ENCODE results near the gene TM9SF2. TPM values are rescaled to one million over a fixed set of nuclear protein-coding genes. Genes with fewer than 3 reads are reported as not detected.
A peak's percentile ranks its signal among the peaks of the same experiment; 100 is the strongest.

TM9SF2 gene
- total and polyA plus RNA-seq, 9 of the 15 experiments (the other 6 are each of a cell fraction or from before 2014, with no cell fraction given), result 23.3 to 83.2 (median 55.1) TPM

DNA sequence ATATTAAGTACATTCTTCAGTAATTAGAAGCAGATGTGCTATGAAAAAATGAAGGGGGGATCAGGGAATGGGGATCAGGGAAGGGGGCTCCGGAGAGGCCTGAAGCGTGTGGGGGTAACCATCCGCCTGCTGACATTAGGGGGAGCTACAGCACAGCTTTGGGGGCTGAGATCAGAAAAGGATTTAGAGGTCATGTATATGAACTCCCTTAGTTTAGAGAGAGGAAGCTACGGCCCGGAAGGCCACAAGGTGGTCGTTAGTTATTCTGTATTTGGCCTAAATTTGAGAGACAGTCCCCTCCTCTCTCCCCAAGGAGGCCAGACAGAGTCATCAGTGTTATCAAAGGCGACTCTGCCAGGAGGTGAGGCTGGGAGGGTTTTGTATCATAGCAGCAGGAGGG is 99.0 kb downstream of the TM9SF2 start (continued):
- TF ChIP-seq, protein P1, sequence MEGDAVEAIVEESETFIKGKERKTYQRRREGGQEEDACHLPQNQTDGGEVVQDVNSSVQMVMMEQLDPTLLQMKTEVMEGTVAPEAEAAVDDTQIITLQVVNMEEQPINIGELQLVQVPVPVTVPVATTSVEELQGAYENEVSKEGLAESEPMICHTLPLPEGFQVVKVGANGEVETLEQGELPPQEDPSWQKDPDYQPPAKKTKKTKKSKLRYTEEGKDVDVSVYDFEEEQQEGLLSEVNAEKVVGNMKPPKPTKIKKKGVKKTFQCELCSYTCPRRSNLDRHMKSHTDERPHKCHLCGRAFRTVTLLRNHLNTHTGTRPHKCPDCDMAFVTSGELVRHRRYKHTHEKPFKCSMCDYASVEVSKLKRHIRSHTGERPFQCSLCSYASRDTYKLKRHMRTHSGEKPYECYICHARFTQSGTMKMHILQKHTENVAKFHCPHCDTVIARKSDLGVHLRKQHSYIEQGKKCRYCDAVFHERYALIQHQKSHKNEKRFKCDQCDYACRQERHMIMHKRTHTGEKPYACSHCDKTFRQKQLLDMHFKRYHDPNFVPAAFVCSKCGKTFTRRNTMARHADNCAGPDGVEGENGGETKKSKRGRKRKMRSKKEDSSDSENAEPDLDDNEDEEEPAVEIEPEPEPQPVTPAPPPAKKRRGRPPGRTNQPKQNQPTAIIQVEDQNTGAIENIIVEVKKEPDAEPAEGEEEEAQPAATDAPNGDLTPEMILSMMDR (IDR thresholded peaks at IDR 0.05 in 2 of 3, conservative IDR thresholded peaks at IDR 0.05 in 1 of 3; ENCODE audit: insufficient read depth in 2 of 3, low read depth in 1 of 3, low read length in 3 of 3), result peak; percentile 31 to 51 (median 39); a peak in 3 of 6 replicates
- TF ChIP-seq STAG1 (CRISPR knock-in tag; IDR thresholded peaks at IDR 0.05; ENCODE audit: borderline replicate concordance) (no peak), HDAC6 (IDR thresholded peaks at IDR 0.05; ENCODE audit: low read depth, low read length) (no peak), POLR3A (IDR thresholded peaks at IDR 0.05; ENCODE audit: borderline replicate concordance, extremely low read depth, insufficient read depth, insufficient read length) (no peak), CBX8 (IDR thresholded peaks at IDR 0.05; ENCODE audit: borderline replicate concordance, extremely low read depth, low read depth, low read length, poor library complexity, severe bottlenecking) (no peak), HNRNPL (IDR thresholded peaks at IDR 0.05; ENCODE audit: low read depth, low read length) (no peak), PHB2 (IDR thresholded peaks at IDR 0.05; ENCODE audit: low read depth) (no peak), KAT2B (IDR thresholded peaks at IDR 0.05; ENCODE audit: low read depth, low read length) (no peak), HNRNPK (IDR thresholded peaks at IDR 0.05; ENCODE audit: low read depth, low read length, poor library complexity, severe bottlenecking) (no peak), ESRRA (IDR thresholded peaks at IDR 0.05; ENCODE audit: borderline replicate concordance, low read depth) (peak; percentile 56), POLR2B (IDR thresholded peaks at IDR 0.05; ENCODE audit: low read depth, partially characterized antibody) (no peak), TCF7 (IDR thresholded peaks at IDR 0.05; ENCODE audit: borderline replicate concordance) (no peak), TAL1 (IDR thresholded peaks at IDR 0.05) (no peak), SMAD3 (CRISPR knock-in tag; conservative IDR thresholded peaks at IDR 0.05) (no peak)
- TF ChIP-seq, protein P2, sequence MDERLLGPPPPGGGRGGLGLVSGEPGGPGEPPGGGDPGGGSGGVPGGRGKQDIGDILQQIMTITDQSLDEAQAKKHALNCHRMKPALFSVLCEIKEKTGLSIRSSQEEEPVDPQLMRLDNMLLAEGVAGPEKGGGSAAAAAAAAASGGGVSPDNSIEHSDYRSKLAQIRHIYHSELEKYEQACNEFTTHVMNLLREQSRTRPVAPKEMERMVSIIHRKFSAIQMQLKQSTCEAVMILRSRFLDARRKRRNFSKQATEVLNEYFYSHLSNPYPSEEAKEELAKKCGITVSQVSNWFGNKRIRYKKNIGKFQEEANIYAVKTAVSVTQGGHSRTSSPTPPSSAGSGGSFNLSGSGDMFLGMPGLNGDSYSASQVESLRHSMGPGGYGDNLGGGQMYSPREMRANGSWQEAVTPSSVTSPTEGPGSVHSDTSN (CRISPR knock-in tag; IDR thresholded peaks at IDR 0.05; ENCODE audit: low read depth), result no peak
- TF ChIP-seq, protein P2 (tag; conservative IDR thresholded peaks at IDR 0.05; ENCODE audit: low read depth), result no peak
